Kidney (tissue), 14 donors: Measurements from ENCODE around the gene ALLC. TPM values are rescaled to one million over a fixed set of nuclear protein-coding genes. Genes with fewer than 3 reads are reported as not detected.

Source experiments
- DNase-seq, 5 donors: peaks; one replicate each; pipeline ENCODE4 v3.0.0-alpha.2; 2013 to 2020
- FAIRE-seq: peaks from 2 replicates; lab custom pipeline; 2012; peaks lifted over from hg19 to GRCh38; lab: Jason Lieb, UNC
- H3K27ac ChIP-seq, 2 donors: one replicate each; pipeline ENCODE4 v1.7.0; 2013; ENCODE audit warnings: low read depth in 2 of 2, low read length in 2 of 2, inconsistent platforms in 1 of 2
- H3K27me3 ChIP-seq: one replicate; pipeline ENCODE4 v1.7.1; 2013; ENCODE audit warnings: low read length, inconsistent platforms; ENCODE audit not compliant: control insufficient read depth, insufficient read depth
- H3K36me3 ChIP-seq, 3 donors: one replicate each; pipeline versions ENCODE4 v1.7.0 to v1.7.1; 2013; ENCODE audit warnings: low read length in 3 of 3, control low read depth in 1 of 3, inconsistent platforms in 1 of 3; ENCODE audit not compliant: insufficient read depth in 3 of 3, control insufficient read depth in 2 of 3
- H3K4me1 ChIP-seq, 3 donors: one replicate each; pipeline versions ENCODE4 v1.7.0 to v1.7.1; 2013; ENCODE audit warnings: low read length in 3 of 3, inconsistent platforms in 1 of 3, low read depth in 1 of 3; ENCODE audit not compliant: control insufficient read depth in 2 of 3, insufficient read depth in 2 of 3
- H3K4me3 ChIP-seq, 3 donors: one replicate each; pipeline versions ENCODE4 v1.7.0 to v1.8.1; 2013; ENCODE audit warnings: low read length in 3 of 3, control low read depth in 1 of 3, inconsistent platforms in 1 of 3
- H3K9ac ChIP-seq, 3 donors: one replicate each; pipeline versions ENCODE4 v1.7.0 to v1.7.1; 2013; ENCODE audit warnings: low read length in 3 of 3, control low read depth in 1 of 3, inconsistent platforms in 1 of 3
- H3K9me3 ChIP-seq, 3 donors: one replicate each; pipeline versions ENCODE4 v1.7.0 to v1.7.1; 2013; ENCODE audit warnings: low read length in 3 of 3, control low read depth in 1 of 3, inconsistent platforms in 1 of 3; ENCODE audit not compliant: control insufficient read depth in 2 of 3, insufficient read depth in 1 of 3
- intact Hi-C: fragments of 100-400 bp; cut with DNase I; formaldehyde crosslinking; loops from one replicate; pipeline ENCODE4 v1.11.1; 2022
- polyA plus RNA-seq: library from polyadenylated mRNA; stranded (reverse); fragments of 350-450 nt; fragmentation: Illumina TruSeq; extraction: RNeasy Lipid Tissue Mini Kit (QIAGEN cat#74804); gene quantifications from one replicate; pipeline ENCODE4 v1.2.3, GENCODE V29; 2014; ENCODE audit warnings: low read depth, low replicate concordance; ENCODE audit not compliant: insufficient read depth
- total RNA-seq: library from RNA; stranded (reverse); fragmentation: NEBNext Ultra II Directional; extraction: Animal tissue kit (Norgen Biotek cat#: 25700); gene quantifications from one replicate; pipeline ENCODE4 v1.2.1, GENCODE V29; 2021
- TF ChIP-seq, protein P1 (sequence below): IDR thresholded peaks from 3 replicates; pipeline ENCODE4 v1.5.1; 2012; ENCODE audit warnings: mild to moderate bottlenecking, moderate library complexity, borderline replicate concordance; ENCODE audit not compliant: insufficient read depth; ENCODE audit errors: extremely low read depth
- donor health status: control.
- donor health status: control.
- donor health status: control.
- donor health status: control.
- donor health status: control.
- donor health status: DM: yes; HTN: yes; CAD: no.
- donor health status: Normal renal cell carcinoma (clear cell type).

The ALLC gene
- total and polyA plus RNA-seq, 2 donors from 2014 or later = 1.3 TPM; not detected in 1

DNA sequence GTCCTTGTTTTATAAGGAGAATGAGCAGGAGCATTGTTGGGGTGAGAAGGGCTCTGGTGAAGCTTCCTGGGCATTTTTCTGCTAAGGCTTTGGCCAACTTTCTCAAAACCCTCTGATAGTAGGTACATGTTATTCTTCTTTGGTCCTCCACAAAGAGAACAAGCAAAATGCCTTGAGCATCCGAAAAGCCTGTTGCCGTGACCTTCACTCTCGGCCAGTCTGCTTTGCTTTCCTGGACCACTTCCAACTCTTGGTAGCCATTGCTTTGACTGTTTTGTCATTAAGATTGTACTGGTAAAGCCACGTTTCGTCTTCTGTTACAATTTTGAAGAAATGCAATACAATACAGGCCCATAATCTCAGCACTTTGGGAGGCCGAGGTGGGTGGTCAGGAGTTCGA lies 27.4 kb upstream of the ALLC start:
- H3K4me3 ChIP-seq = no peak overlapping the region
- peaks cover 0 to 5% (median 0%) of the 10 kb centered on the region in 3 donors for H3K36me3 ChIP-seq
- H3K4me1 ChIP-seq = peaks cover 0 to 18% (median 0%) of the 10 kb centered on the region in 3 donors
- TF ChIP-seq, protein P1, sequence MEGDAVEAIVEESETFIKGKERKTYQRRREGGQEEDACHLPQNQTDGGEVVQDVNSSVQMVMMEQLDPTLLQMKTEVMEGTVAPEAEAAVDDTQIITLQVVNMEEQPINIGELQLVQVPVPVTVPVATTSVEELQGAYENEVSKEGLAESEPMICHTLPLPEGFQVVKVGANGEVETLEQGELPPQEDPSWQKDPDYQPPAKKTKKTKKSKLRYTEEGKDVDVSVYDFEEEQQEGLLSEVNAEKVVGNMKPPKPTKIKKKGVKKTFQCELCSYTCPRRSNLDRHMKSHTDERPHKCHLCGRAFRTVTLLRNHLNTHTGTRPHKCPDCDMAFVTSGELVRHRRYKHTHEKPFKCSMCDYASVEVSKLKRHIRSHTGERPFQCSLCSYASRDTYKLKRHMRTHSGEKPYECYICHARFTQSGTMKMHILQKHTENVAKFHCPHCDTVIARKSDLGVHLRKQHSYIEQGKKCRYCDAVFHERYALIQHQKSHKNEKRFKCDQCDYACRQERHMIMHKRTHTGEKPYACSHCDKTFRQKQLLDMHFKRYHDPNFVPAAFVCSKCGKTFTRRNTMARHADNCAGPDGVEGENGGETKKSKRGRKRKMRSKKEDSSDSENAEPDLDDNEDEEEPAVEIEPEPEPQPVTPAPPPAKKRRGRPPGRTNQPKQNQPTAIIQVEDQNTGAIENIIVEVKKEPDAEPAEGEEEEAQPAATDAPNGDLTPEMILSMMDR = no peak
- DNase-seq = peak in 1 of 5 donors; percentile 15
- intact Hi-C loops = no loop called here
- H3K27ac ChIP-seq = no peak overlapping the region
- no peak for FAIRE-seq
- H3K9me3 ChIP-seq = no peaks in the 10 kb centered on the region
- no peaks in the 10 kb centered on the region for H3K27me3 ChIP-seq
- no peak overlapping the region for H3K9ac ChIP-seq

DNA sequence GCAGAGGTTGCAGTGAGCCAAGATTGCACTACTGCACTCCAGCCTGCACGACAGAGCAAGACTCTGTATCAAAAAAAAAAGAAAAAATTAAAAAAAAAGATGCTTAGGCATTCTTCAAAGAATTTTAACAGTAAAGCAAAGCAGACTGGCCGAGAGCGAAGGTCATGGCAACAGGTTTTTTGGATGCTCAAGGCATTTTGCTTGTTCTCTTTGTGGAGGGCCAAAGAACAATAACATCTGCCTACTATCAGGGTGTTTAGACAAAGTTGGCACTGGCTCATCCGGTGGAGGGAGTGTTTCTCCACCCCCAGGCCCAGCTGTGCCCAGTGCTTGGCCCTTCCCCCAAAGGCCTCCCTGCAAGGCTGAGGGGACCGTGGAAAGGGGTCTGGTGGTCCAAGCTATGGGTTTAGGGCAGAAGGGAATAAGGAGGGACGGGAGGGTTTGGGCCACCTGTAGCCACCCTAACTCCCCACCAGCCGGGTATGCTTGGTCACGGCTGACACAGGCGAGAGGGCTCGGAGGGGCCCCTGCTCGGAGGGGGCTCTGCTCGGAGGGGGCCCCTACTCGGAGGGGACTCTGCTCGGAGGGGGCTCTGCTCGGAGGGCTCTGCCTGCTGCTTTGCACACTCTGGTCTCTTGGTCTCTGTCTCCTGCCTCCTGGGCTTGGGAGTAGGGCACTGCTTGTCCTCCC lies 26.7 kb upstream of the ALLC start:
- TF ChIP-seq, protein P1 = no peak
- H3K9me3 ChIP-seq = no peaks in the 10 kb centered on the region
- peaks cover 0 to 5% (median 0%) of the 10 kb centered on the region in 3 donors for H3K36me3 ChIP-seq
- H3K4me1 ChIP-seq = peaks cover 0 to 16% (median 0%) of the 10 kb centered on the region in 3 donors
- FAIRE-seq (no peak), DNase-seq (peak in 2 of 5 donors; percentile 13 to 59)
- no peak overlapping the region for H3K27ac ChIP-seq
- no peak overlapping the region for H3K9ac ChIP-seq
- H3K27me3 ChIP-seq = no peaks in the 10 kb centered on the region
- H3K4me3 ChIP-seq = no peak overlapping the region
- intact Hi-C loops = no loop called here

DNA sequence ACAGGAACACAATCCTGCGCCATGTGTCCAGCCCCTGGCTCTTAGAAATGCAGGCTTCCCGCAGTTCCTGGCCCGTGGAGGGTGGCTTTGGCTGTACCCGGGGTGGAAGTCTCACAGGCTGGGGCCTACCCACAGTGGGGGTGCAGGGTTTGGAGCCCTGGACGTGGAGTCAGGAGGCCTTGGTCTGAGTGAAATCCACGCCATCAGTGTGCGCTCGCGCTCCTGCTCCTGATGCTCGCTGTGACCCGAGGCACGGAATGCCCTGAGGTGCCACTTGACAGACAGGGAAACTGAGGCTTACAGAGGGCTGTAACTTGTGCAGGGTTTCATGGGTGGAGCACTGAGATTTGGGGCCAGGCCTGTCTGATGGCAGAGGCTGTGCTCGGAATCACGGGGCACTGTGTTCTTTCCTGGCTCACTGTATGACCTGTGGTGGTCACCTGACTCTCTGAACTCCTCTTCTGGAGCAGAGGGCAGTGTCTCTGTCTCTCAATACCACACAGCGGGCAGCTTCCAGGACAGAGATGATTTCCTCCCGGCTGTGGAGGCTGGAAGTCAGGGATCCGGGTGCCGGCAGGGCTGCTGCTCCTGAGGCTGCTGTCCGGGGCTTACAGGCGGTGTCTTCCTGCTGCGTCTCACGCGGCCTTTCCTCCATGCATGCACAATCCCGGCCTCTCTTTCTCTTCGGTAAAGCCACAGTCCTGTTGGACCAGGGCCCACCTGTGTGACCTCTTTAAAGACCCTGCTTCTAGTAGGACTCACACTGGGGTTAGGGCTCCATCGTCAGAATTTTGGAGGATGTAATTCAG lies 25.9 kb upstream of the ALLC start:
- Histone ChIP-seq H3K9me3 (no peaks in the 10 kb centered on the region), H3K4me3 (no peak overlapping the region), H3K27ac (no peak overlapping the region), H3K4me1 (peaks cover 0 to 13% (median 0%) of the 10 kb centered on the region in 3 donors), H3K9ac (no peak overlapping the region), H3K36me3 (peaks cover 0 to 5% (median 0%) of the 10 kb centered on the region in 3 donors), H3K27me3 (no peaks in the 10 kb centered on the region)
- FAIRE-seq (no peak), DNase-seq (peak in 2 of 5 donors; percentile 28 to 44)
- TF ChIP-seq, protein P1 = no peak
- intact Hi-C loops = no loop called here
